Amniotic epithelial cell (primary cell): ENCODE results near the gene HOXD4.

Experiments
- DNase-seq: peaks from one replicate; pipeline ENCODE4 v3.0.0-alpha.2; 2010; ENCODE audit warnings: low read depth

Gene HOXD4

GRCh38 chr2:176114120-176114929 is 37.0 kb upstream of the HOXD4 start:
- DNase-seq: no peak

- no peak for DNase-seq
Measured at GRCh38 chr2:176114930-176115625, 36.3 kb upstream of the HOXD4 start.

DNA sequence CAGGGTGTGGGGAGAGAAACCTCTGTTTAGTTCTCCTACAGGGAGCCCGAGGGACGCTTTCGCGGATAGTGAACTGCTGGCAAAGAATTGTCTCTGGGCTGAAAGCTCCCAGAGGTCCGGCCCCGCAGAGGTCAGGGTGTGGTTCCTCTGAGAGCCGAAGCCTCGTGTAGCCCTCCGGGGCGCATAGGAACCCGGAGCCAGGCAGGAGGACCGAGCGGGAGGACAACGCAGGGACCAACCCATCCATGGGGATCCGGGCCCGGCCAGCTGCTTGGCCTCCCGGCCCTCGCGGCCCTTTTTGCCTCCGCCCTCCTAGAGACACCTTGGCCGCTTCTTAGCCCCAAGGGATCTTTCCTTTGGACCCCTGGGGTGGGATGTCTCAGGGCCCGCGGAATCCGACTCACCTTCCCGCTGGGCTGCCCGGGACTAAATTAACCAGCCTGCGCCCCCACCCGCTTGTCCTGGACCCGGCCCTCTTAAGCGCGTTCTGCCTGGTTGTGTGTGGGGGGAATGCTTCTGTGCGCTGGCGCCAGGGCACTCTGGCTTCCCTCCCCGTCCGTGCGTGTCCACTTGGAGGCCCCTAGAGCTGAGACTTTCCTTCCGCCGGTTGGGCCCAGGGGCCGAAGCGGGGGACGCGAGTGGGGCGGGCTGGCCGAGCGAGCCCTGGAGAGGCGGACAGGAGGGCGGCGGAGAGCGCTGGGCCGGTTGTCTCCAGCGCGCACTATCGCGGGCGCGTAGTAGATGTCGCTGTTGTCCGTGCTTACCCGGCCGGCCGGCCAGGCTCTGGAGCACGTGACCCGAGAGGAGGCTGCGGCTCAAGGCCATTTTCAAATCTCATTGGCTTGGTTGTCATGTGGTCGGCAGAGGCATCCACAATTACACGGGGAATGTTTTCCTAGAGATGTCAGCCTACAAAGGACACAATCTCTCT is 35.2 kb upstream of the HOXD4 start, which contains the start of gene HOXD10:
TSS of gene HOXD10 (plus strand) at position 896 of the 931 bp plus-strand sequence. CDS start 56 bp downstream, outside the sequence.
- no peak for DNase-seq

DNA sequence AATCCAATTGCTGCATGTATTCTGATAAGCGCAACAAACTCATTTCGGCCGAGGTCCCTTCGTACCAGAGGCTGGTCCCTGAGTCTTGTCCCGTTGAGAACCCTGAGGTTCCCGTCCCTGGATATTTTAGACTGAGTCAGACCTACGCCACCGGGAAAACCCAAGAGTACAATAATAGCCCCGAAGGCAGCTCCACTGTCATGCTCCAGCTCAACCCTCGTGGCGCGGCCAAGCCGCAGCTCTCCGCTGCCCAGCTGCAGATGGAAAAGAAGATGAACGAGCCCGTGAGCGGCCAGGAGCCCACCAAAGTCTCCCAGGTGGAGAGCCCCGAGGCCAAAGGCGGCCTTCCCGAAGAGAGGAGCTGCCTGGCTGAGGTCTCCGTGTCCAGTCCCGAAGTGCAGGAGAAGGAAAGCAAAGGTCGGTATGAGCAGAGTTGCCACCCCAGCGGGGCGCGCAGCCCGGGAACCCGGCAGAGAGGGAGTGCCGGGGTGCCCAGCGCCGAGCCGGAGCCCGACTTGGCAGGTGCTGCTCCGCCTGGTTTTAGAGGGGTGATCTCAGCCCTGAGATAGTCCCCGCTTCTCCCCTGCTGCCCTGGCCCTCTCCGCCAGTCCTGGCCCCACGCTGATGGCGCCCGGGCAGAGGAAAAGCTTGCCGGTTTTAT is 34.1 kb upstream of the HOXD4 start:
- no peak for DNase-seq

DNA sequence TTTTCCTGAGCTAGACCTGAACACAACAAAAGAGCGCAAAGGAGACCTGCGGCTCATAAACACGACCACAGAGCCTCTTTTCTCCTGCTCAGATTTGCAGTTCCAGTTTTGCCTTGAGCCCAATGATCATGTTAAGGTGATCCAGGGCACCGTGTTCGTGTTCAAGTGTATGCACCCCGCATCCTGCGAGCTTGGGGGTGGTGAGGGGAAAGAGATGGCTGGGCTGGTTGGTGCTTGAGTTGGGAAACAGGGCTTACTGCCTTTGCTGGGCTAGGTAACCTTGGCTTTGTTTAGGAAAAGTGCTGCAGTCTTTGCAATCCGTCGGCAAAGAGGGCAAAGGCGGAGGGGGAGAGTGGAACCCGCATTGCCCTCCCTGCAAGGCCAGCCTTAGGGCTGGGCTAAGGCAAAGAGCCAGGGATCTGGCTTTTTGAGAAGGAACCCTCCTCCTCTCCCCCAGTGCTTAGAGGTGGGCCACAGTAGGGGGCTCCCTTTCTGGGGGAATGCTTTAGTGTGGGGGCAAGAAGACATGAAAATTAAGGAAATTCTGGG is 33.5 kb upstream of the HOXD4 start:
- DNase-seq: no peak

DNA sequence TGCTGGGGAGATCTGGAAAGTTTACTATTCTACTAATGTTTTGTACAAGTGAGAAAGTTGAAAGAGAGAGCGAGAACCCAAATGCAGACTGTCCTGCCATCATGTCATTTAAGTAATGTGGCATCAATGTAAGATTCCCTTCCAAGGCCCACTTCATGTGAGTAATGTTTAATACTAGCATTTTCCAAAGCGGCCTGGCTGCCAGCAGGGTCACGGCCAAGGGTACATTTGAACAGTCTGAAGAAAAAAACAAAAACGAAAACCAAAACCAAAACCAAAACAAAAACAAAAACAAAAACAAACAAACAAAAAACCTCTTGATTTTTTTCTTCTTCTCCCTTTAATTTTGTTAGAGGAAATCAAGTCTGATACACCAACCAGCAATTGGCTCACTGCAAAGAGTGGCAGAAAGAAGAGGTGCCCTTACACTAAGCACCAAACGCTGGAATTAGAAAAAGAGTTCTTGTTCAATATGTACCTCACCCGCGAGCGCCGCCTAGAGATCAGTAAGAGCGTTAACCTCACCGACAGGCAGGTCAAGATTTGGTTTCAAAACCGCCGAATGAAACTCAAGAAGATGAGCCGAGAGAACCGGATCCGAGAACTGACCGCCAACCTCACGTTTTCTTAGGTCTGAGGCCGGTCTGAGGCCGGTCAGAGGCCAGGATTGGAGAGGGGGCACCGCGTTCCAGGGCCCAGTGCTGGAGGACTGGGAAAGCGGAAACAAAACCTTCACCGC is 32.6 kb upstream of the HOXD4 start:
- DNase-seq: no peak

DNA sequence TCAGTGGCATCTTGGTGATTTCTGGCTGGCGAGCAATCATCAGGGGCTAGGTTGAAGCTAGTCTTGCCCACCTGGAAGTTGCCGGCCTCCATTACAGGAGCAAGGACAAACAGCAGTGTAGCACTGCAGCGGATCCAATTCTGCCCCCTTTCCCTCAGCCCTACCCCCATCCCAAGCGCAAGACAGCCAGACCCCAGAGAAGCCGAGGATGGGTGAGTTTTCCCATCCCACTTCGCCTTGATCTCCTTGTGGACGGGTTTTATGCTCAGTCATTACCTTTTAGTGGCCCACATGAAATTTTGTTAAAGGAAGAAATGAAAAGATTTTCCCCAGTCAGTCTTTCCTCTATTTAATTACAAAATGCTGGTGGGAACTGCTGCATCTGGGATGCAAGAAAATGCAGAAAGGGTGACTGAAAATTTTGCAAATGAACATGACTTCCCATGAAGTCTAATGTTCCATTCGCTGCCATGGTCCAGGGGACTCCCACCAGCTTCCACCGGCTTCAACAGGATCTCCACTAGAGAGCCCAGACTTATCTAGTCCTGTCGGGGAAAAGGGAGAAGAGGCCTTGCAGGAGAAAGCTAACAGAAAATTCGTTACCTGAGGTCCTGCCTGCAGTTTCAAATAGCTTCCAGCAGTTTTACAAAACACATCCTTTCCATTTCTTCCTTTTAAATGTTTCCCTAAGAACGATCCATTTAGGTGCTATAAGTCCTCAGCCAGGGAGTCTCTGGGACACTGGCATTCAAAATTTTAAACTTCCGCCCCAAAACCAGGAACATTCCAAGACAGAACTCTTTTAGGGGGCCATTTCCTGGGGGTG is 30.8 kb upstream of the HOXD4 start:
- no peak for DNase-seq

DNA sequence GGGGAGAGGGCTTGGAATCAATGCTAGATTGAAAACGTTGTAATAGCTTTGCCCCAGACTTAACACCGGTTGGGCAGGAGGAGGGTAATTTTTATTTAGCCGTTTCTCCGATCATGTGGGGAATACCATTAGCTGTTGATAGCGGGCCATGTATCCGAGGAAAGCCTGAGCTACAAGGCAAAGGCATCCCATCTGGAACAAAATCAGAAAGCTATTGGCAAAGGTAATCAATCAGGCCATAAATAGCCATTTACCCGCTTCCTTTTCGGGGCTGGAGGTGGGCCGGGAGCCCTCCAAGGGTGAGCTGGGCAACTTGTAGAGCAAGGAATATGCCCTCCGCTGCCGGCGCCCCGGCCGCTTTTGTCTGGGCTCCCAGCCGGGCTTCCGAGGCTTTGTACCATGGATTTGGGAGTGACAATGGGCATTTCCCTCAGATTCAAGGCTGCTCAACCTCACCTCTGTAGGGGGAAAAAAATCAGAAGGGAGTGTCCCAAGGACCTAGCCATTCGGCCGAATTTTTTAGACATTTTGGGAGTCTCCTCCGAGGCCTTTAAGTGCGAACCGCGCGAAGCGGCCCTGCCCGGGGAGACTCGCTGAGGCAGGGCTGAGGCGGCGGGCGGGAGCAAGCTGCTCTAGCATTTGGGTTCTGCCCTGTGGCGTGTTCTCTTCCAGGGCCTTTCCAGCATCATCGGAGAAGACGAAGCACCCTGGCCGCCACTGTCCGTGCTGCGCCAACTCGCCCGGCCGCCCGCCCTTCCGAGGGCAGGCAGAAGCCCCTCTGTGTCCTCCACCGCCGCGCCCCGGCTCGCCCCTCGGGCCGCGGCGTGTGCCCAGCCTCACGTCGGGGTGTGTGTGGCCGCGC is 29.9 kb upstream of the HOXD4 start:
- DNase-seq: no peak

DNA sequence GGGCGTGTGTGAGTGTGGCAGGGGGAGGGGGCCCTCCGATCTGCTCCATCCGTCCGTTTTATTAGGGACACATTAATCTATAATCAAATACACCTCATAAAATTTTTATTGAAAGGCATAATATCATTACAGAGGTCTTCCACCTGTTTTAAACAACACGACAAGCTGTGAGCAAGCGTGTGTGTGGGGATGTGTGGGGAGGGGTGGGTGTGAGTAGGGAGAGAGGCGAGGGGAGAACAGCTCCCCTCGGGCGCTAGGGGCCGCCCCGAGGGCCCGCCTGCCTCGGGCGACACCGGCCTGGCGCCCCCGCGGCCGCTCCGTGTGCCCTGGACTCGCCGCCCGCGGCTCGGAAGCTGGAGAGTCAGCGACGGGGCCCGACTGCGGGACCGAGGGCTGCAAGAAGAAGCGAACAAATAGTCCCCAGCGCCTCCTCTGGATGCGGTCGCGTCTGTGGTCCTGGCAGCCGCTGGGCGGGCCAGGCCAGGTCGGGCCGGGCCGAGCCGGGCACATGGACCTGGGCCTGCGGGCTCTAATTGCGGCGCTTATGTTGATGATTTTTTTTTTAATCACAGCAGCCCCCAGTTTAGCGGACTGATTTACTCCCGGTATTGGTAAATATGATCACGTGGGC is 29.2 kb upstream of the HOXD4 start:
- DNase-seq: no peak

GRCh38 chr2:176122683-176123410 is 28.5 kb upstream of the HOXD4 start, which contains the start of gene HOXD9:
Gene HOXD9, plus strand, starts transcription at chr2:176122719. Its CDS starts 50 bp downstream, at chr2:176122769.
- no peak for DNase-seq

GRCh38 chr2:176123411-176124109 is 27.8 kb upstream of the HOXD4 start:
- no peak for DNase-seq

GRCh38 chr2:176124110-176124946 is 27.0 kb upstream of the HOXD4 start:
- no peak for DNase-seq

DNA sequence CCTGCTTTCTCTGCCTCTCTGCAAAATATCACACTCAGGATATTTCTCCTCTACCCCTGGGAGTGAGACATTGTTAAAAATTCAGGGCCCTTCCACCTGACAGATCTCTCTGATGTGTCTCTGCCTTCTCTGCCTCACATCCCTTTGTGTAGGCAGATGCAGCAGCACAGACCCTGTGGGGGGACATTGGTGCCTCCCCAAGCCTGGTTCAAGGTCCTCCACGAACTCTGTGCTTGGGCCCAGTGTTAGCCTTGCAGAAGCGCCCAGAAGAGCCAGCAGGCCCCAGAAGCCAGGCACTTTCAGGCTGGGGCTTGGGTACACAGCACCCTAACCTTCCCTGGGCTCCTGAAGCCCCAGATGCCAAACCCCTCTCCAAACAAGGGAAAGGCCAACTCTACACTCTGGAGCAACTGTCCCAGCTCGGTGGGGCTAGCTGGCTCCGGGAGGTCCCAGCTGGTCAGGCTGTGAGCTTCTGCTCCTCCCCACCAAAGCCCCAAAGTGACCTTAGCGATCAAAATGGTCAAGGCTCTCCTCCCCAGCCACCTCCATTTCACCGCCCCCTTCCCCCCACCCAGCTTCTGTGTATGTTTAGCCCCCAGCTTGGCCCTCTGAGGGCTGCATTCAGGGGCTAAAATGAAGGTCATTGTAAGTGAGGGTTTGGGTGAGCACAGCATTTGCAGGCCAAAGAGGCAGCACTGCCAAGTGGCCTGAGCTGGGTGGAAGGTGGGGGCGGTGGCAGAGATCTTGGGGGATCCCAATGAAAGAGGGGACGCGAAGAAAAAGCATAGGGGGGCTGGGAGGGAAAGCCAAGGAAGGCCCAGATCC is 26.2 kb upstream of the HOXD4 start:
- no peak for DNase-seq

DNA sequence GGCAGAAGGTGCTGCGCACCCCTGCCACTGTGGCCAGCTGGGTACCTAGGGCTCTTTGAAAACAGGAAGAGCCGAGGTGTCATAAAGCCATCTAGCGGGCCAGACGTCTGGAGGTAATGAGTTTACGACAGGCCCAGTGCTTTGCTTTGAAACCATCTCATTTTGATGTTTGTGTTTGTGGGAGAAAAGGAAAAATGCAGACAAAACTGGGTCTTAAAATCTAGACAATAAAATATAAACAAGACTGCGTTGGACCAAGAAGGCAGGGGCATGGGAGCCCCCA is 25.6 kb upstream of the HOXD4 start:
- DNase-seq: no peak
